Activated CD8-positive, alpha-beta memory T cell treated with anti-CD3 and anti-CD28 coated beads for 4 hours (primary cell): ENCODE results near the gene SPOCK3.
"Not testable (repeated sequence)": the region's sequence is repeated elsewhere in the genome, so short reads cannot be mapped to it uniquely, and the experiment has no call there.

Experiments
- DNase-seq, 2 donors: peaks; one replicate each; pipeline ENCODE4 v3.0.0-alpha.2; 2020; ENCODE audit warnings: low read depth in 2 of 2

Gene SPOCK3

GRCh38 chr4:167234316-167234881 lies at the start of gene SPOCK3:
SPOCK3 (minus strand) TSS chr4:167234494.
- DNase-seq, result peak in 1 of 2 donors; percentile 0

GRCh38 chr4:167282171-167282864 lies 48.0 kb upstream of the SPOCK3 start:
- no peak for DNase-seq

DNA sequence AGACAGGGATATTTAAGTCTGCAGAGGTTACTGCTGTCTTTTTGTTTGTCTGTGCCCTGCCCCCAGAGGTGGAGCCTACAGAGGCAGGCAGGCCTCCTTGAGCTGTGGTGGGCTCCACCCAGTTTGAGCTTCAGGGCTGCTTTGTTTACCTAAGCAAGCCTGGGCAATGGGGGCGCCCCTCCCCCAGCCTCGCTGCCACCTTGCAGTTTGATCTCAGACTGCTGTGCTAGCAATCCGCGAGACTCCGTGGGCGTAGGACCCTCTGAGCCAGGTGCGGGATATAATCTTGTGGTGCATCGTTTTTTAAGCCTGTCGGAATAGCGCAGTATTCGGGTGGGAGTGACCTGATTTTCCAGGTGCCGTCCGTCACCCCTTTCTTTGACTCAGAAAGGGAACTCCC lies 47.3 kb upstream of the SPOCK3 start:
- not testable (repeated sequence) for DNase-seq

DNA sequence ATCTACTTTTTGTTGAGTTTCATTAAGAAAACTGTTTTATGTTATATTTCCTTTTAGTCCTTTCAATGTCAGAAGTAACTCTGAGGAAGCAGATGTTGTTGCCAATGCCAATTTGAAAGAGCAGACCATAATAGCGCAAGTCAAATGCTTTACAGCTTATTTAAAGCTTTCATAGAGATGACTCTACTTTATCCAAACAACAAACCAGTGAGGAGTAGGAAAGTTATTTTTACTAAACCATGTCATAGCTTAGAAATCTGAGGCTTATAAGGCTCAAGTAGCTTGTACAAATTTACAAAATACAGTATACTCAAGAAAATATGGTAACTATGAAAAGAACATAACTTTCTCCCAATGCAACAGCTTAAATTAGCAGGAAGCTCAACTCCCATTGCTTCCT lies 40.1 kb upstream of the SPOCK3 start:
- DNase-seq, result no peak

DNA sequence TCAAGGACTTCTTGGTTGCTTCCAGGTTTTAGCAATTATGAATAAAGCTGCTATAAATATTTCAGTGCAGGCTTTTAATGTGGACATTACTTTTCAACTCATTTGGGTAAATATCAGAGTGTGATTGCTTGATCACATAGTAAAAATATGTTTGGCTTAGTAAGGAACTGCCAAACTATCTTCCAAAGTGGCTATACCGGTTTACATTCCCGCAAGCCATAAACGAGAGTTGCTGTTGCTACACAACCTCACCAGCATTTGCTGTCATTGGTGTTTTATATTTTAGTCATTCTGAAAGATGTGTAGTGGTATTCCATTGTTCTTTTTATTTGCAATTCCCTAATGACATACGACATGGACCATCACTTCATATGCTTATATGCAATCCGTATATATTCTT lies 30.9 kb upstream of the SPOCK3 start:
- DNase-seq, result no peak

- no peak for DNase-seq
Measured at GRCh38 chr4:167248271-167248670, 14.0 kb upstream of the SPOCK3 start.

GRCh38 chr4:167239627-167240026 lies 5.3 kb upstream of the SPOCK3 start:
- DNase-seq, result no peak

DNA sequence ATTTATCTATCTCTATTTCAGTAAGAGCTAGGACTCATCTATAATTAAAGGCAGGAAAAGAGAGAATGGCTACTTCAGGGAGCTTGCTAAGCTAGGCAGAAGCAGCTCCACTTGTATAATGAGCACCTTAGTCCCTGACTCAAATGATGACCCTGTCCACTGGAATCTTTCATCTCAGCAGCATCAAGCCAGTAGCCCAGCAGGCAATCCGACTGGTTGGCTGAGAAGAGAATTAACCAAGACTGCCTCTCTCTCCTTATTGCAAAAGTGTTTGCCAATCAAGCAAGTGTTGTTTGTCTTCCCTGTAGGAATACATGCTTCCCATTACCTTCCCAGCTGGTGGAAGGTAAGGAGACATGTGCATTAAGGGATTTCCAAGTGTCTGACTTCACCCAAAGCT lies 3.9 kb upstream of the SPOCK3 start:
- DNase-seq, result no peak

DNA sequence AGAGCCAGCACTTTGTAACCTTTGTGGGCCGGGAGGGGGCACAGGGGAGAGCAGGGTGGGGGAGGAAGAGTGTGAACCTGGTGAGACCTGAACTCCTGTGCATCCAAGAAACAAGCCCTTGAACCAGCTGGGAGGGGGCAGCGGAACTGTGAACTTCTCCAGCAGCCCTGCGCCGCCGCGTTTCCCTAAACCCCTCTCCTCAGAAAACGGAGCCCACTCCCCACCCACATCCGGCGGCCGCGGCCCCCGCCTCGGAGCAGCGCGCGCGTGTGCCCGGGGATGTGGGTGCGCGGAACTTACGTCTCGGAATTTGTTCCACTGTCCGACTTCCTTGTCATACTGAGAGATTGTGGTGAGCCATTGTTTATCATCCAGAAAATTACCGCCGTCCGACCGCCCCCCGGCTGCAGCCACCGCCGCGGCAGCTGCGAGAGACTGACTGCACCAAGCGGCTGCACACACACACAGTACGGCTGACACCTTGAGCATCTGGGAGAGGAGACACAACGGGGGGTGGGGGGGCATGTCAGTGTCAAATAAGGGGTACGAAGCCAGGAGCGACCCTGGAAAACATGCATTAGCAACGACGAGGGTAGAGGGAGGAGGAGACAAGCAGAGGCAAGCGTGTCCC lies 494 bp downstream of the SPOCK3 start:
- no peak for DNase-seq

DNA sequence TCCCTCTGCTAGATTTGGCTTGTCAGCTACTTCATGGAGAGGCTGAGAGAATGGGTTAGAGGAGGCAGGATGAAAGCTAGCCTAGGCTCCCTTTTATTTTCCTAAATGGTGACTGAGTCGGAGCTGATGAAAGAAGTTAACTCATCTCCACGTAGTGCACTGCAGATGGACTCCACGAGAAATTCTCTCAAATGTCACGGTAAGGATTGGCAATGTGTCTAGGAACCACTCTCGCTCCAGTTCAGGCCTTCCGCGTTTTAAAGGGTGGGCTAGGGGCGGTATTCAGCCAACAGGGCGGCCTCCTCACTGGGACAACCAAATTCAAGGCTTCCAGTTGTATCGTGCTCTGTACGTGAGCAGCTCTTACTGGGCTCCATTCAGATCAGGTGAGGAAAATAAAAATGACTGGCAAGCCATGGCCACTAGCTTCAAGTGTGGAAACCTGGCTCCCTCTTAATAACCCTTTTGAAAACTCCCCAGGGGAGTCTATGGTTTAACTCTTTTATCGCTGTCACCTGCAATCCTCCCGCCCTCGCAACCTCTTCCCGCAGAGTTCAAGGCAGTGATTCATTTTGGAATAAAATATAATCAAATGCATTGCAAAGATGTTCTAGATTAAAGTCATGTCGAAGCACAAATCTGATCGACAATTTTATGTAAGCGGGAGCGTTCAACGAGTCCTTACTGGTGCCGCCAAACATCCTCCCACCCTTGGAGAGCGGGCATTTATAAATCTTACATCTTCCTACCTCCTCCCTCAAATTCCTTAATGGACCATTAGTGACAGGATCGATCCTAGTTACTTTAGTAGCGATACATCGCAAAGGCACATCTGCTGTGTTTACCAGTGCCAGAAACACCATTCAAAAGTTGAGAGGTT lies 1.2 kb downstream of the SPOCK3 start:
- no peak for DNase-seq

- no peak for DNase-seq
Measured at GRCh38 chr4:167230744-167231143, 3.5 kb downstream of the SPOCK3 start.

DNA sequence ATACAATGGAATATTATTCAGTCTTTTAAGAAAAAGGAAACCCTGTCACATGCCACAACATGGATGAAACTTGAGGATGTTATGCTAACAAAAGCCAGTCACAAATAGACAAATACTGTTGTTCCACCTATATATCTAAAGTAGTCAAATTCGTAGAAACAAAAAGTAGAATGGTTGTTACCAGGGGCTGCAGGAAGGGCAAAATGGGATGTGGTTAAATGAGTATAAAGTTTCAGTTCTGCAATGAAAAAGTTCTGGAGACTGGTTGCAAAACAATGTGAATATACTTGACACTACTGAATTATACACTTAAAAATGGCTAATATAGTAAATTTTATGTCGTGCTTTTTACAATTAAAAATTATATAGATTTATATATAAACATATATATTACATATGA lies 12.2 kb downstream of the SPOCK3 start:
- no peak for DNase-seq

DNA sequence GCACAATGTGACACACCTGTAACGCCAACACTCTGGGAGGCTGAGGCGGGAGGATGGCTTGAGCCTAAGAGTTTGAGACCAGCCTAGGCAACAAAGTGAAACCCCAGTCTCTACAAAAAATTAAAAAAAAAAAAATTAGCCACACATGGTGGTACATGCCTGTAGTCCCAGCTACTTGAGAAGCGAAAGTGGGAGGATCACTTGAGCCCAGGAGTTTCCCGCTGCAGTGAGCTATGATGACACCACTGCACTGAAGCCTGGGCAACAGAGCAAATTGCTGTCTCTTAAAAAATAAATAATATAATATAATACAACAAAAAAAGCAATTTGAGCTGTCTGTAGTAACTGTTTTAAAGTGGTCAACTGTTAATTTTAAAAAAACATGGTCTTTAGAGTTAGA lies 13.2 kb downstream of the SPOCK3 start:
- no peak for DNase-seq

DNA sequence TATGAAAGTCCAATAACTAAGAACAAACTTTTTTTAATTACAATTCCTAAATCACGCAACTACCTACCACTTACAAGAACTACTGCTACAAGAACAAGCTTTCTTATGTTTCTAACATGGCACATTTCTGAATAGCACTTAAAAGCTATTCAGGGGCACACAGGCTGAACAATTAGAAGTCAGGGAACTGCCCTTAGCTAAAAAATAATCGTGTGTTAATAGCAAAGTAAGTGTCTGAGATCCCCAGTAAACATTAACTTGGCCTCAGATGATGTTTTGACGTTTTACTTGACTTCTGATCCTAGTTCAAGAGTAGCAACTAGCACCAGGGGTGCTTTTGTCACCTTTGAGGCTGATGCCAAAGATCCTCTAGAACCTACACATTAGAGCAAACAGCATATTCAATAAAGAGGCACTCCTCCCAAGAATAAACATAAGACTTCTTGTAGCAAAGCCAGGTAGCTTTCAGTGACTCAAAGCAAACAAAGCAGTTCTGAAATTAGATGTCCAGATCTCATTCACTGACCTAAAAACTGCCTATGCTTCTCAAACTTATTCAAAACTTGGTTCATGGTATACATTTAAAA lies 16.2 kb downstream of the SPOCK3 start:
- no peak for DNase-seq

DNA sequence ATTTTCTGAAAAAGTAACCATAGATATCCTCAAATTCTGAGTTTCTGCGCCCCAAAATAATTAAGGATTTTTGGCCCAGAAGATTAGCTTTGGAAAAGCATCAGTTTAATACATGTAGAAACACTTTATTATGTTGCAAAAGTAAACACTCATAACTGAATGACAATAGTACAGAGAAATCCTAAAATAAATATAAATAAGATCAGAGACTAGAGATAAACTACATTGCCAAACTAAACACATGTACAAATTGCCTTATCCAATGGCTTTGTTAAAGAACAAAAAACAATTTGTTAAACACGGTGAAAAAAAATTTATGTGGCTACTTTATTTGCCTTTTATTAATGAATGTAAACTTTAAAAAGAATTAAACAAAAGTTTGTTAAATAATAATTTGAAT lies 17.5 kb downstream of the SPOCK3 start:
- DNase-seq, result no peak

GRCh38 chr4:167210166-167210565 lies 24.1 kb downstream of the SPOCK3 start:
- DNase-seq, result no peak

DNA sequence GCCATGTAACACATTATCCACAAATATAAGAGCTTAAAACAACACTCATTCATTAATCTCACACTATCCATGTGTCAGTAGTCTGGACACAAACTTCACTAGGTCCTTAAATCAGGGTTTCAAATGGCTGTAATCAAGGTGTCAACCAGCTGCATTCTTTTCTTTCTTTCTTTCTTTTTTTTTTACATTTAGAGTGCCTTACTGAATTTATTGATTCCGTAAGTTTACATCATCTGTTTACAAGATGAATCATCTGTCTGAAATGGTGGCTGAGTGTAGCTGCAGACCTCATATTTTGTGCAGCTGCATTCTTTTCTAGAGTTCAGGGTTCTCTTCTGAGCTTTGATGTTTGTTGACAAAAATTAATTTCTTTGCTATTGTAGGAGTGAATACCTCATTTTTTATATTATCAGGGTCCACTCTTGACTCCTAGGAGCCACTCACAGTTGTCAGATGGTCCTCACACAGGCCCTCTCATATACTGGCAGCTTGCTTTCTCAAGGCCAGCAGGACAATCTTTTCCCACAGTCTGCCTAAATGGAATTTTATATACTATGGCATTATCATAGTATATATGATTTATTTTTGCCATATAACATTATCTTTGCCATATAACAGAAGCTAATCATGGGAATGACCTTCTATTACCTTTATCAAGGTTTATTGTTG lies 37.8 kb downstream of the SPOCK3 start:
- no peak for DNase-seq

DNA sequence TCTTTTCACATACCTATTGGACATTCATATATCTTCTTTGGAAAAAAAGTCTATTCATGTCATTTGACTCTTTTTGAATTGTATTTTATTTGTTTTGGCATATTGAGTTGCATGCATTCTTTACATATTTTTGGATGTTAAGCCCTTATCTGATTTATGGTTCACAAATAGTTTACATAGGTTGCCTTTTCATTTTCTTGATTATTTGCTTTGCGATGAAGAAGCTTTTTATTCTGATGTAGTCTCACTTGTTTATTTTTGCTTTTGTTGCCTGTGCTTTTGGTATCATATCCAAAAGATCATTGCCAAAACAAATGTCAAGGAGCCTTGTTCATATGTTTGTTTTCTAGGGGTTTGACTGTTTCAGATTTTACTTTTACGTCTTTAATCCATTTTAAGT lies 43.9 kb downstream of the SPOCK3 start:
- DNase-seq, result no peak

- DNase-seq, result no peak
Measured at GRCh38 chr4:167185465-167185864, 48.8 kb downstream of the SPOCK3 start.

DNA sequence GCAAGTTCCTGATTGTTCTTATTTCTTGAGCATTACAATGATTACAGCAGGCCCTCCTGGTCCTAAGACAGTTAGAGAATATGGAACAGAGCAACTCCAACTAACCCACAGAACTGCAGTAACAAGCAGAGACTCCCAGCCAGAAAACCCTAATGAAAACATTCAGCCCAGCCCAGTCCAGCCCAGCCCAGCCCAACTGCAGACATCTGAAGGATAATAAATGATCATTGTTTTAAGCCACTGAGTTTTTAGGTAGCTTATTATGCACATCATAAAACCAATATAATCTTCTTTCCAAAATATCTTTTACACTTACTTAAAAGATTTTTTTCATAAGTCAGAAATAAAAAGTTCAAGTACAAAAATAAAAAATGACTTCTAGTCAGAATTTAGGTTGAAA lies 51.3 kb downstream of the SPOCK3 start:
- no peak for DNase-seq

DNA sequence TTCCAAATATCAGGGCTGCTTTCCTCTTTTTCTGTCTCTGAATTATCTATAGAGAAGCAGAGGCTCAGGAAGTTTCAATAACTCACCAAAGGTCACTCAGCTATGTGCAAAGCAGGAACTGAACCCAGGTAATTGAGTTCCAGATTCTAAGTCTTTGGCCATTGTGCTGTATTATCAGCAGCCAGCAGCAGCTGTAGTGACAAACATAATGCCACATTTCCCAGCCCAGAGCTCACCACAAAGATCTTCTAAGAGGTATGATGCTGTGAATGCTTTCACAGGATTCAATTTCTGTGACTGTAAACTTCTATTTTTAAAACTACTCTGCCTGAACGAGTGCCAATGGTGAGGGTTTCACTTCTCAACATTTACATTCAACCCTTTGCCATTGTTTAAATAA lies 56.4 kb downstream of the SPOCK3 start:
- no peak for DNase-seq
